GM18519 (cell line): ENCODE results near the gene DBR1.

ENCODE experiments used
- ATAC-seq: cut with Tn5 transposase; IDR thresholded peaks from one replicate; pipeline ENCODE4 v1.9.1; 2021; ENCODE audit warnings: mild to moderate bottlenecking, moderate library complexity; ENCODE audit not compliant: unreplicated experiment, low FRiP score

Gene DBR1

GRCh38 chr3:138174421-138175131 is at the start of gene DBR1:
DBR1 (minus strand) TSS chr3:138174921; CDS start chr3:138174795, 126 bp downstream.
- ATAC-seq: peak; percentile 76

- no peak for ATAC-seq
Observed at GRCh38 chr3:138222942-138223287, 48.2 kb upstream of the DBR1 start.

- no peak for ATAC-seq
Observed at GRCh38 chr3:138222131-138222941, 47.6 kb upstream of the DBR1 start.

DNA sequence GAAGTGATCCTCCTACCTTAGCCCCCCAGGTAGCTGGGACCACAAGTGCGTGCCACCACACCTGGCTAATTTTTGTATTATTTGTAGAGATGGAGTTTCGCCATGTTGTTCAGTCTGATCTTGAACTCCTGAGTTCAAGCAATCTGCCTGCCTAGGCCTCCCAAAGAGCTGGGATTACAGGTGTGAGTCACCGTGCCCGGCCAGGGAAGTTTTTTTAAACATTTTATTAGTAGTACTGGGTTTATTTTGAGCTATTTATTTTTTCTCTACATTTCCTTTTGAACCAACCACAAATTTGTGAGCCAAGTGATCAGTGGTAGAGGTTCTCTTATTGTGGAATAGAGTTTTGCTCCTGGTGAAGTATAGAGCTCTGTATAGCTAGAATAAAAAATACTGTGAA is 46.1 kb upstream of the DBR1 start:
- ATAC-seq: no peak

- no peak for ATAC-seq
Observed at GRCh38 chr3:138220242-138220641, 45.5 kb upstream of the DBR1 start.

- no peak for ATAC-seq
Observed at GRCh38 chr3:138219255-138219654, 44.5 kb upstream of the DBR1 start.

- ATAC-seq: no peak
Observed at GRCh38 chr3:138213398-138214085, 38.8 kb upstream of the DBR1 start.

GRCh38 chr3:138210528-138210927 is 35.8 kb upstream of the DBR1 start:
- ATAC-seq: no peak

DNA sequence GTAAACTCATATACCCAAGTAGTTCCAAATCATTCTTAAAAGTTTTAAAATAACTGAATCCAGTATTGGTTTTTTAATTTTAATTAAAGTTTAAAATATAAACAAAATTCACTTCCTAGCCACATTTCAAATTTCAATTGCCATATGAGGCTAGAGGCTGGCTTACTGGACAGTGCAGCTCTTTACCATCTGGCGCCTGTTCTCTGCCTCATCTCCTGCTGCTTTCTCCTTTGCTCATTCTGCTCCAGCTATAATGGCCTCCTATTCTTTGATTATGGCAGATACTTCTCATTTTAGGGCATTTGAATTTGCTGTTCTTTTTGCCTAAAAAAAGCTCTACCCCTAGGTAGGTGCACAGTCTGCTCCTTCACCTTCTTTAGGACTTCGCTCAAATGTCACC is 31.5 kb upstream of the DBR1 start:
- ATAC-seq: no peak

DNA sequence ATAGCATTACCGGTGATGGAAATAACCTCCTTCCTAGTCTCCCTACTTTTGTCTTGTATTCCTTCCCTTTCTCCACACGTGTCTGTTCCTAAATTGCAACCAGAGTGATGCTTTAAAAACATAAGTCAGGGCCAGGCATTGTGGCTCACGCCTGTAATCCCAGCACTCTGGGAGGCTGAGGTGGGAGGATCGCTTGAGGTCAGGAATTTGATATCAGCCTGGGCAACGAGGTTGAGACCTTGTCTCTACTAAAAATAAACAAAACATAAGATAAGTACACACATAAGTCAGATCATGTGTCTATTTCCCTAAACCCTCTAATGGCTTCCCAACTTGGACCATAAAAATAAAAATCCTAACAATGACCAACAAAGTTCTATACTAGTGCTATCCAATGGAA is 30.8 kb upstream of the DBR1 start:
- ATAC-seq: no peak

- ATAC-seq: no peak
Observed at GRCh38 chr3:138203938-138204337, 29.2 kb upstream of the DBR1 start.

DNA sequence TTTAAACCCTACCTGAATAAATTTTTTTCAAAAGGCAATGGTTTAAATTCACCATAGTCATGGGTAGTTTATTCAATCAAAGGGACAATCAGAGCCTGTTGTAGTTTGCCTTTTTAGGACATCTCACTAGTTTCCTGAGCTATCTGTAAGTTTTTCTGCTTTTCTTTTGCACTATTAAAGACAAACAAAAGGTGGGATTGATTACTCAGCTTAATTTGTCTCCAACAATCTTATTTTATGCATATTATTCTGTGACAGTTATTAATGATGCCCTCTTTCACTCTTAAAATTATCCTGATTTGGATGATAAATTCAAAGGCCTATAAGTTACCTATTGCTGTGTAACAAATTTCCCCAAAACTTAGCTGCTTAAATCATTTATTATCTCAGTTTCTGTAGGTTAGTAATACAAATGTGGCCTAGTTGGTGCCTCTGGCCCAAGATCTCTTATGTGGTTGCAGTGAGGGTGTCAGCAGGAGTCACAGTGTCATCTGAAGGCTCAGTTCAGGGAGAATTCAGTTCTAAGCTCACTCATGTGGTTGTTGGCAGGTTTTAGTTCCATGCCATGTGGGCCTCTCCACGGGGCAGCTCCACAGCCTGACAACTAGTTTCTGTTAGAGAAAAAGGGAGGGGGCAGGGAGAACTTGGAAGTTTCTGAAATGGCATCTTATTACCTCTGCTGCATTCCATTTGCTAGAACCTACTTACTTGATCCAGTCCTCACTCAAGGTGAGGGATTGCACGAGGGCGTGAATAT is 28.4 kb upstream of the DBR1 start:
- no peak for ATAC-seq

- no peak for ATAC-seq
Observed at GRCh38 chr3:138200424-138200823, 25.7 kb upstream of the DBR1 start.

- no peak for ATAC-seq
Observed at GRCh38 chr3:138199851-138200250, 25.1 kb upstream of the DBR1 start.

GRCh38 chr3:138197524-138197923 is 22.8 kb upstream of the DBR1 start:
- ATAC-seq: no peak

DNA sequence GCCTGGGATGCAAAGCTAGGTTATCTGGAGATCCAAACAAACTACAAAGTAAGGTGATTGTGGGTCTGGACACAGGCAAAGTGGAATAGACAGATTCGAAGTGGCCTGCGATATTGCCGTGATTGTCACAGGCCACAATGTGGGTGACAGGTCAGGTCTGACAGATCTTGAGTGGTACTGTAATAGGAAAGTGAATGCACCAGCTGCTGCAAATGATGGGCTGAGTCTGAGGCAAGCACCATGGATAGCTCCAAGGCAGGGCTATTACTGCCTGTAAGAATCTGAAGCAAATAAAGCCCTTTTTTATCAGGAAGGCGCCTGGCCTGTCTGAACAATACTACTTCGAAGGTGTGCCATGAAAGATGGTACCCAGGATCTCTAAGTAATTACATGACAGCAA is 22.3 kb upstream of the DBR1 start:
- no peak for ATAC-seq

DNA sequence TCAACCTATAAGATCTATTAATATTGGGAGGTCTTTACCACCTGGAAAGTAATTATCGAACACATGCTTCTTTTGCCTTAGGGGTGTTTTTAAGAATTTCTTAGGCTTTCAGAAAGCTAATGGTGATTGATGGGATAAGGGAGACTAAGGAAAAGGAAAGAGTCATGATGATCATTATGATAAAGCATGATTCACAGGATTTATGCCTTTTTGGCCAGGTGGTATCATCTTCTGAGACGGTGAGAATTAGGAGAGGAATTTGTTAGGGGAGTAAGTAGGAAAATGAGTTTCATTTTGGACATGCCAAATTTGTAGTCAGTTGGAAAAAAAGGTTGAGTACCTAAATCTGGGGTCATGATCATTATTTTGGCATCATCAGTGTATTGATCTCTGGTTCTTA is 21.3 kb upstream of the DBR1 start:
- no peak for ATAC-seq

GRCh38 chr3:138195481-138195880 is 20.8 kb upstream of the DBR1 start:
- no peak for ATAC-seq

GRCh38 chr3:138188013-138188730 is 13.5 kb upstream of the DBR1 start:
- ATAC-seq: no peak
